BLaER1 treated with 17β-estradiol and CSF1 and Interleukin-3, amounts not matched to agents 10 nM and 100 nM (cell line): ENCODE data around the gene SLC6A9.
A peak's percentile ranks its signal among the peaks of the same experiment; 100 is the strongest.

ENCODE experiments used
- H3K27ac ChIP-seq, 11 experiments: shearing (Covaris generic); formaldehyde crosslinking; 2 replicates each; pipeline ENCODE4 v1.8.1; 2022
- H3K27me3 ChIP-seq, 11 experiments: shearing (Covaris generic); formaldehyde crosslinking; 2 replicates each; pipeline ENCODE4 v1.8.1; 2022
- H3K36me3 ChIP-seq, 11 experiments: shearing (Covaris generic); formaldehyde crosslinking; 2 replicates each; pipeline ENCODE4 v1.8.1; 2022
- H3K4me1 ChIP-seq, 10 experiments: shearing (Covaris generic); formaldehyde crosslinking; 2 replicates each; pipeline ENCODE4 v1.8.1; 2022
- H3K4me2 ChIP-seq, 11 experiments: shearing (Covaris generic); formaldehyde crosslinking; 2 replicates each; pipeline ENCODE4 v1.8.1; 2022
- H3K4me3 ChIP-seq, 10 experiments: shearing (Covaris generic); formaldehyde crosslinking; 2 replicates each; pipeline ENCODE4 v1.8.1; 2022
- H3K9ac ChIP-seq, 11 experiments: shearing (Covaris generic); formaldehyde crosslinking; 2 replicates each; pipeline ENCODE4 v1.8.1; 2022
- H3K9me3 ChIP-seq, 11 experiments: shearing (Covaris generic); formaldehyde crosslinking; replicated peaks in 1 of 11; 2 replicates each; pipeline ENCODE4 v1.8.1; 2022
- H4K20me1 ChIP-seq, 11 experiments: shearing (Covaris generic); formaldehyde crosslinking; 2 replicates each; pipeline ENCODE4 v1.8.1; 2022
- Cebpa-rat ChIP-seq, 11 experiments: shearing (Covaris generic); IDR thresholded peaks; 2 replicates each; pipeline ENCODE4 v1.8.1; 2022

Gene SLC6A9

GRCh38 chr1:43994071-43994470, 37.2 kb downstream of the SLC6A9 start:
- no peak overlapping the region; a peak in 1 of 22 replicates for H3K27ac ChIP-seq
- H3K27me3 ChIP-seq: no peaks in the 10 kb centered on the region
- H3K4me1 ChIP-seq: peaks cover 39 to 65% (median 60%) of the 10 kb centered on the region in 10 experiments
- peaks cover 0 to 14% (median 0%) of the 10 kb centered on the region in 11 experiments; a peak in 3 of 22 replicates for H4K20me1 ChIP-seq
- no peak overlapping the region for H3K4me3 ChIP-seq
- peak overlapping the region in 10 of 11 experiments; percentile 16 to 99 (median 85); a peak in 11 of 22 replicates for H3K4me2 ChIP-seq
- H3K36me3 ChIP-seq: no peaks in the 10 kb centered on the region
- H3K9me3 ChIP-seq: no peaks in the 10 kb centered on the region
- H3K9ac ChIP-seq: no peak overlapping the region
- TF ChIP-seq Cebpa-rat (IDR thresholded peaks at IDR 0.05): no peak

GRCh38 chr1:43993206-43993914, 37.9 kb downstream of the SLC6A9 start:
- no peak for TF ChIP-seq Cebpa-rat (IDR thresholded peaks at IDR 0.05)
- Histone ChIP-seq H3K4me3 (no peak overlapping the region), H3K9me3 (no peaks in the 10 kb centered on the region), H3K27ac (no peak overlapping the region), H4K20me1 (peaks cover 0 to 14% (median 0%) of the 10 kb centered on the region in 11 experiments; a peak in 3 of 22 replicates), H3K27me3 (no peaks in the 10 kb centered on the region), H3K9ac (peak overlapping the region in 3 of 11 experiments; percentile 78 to 82 (median 79); a peak in 2 of 22 replicates), H3K4me2 (peak overlapping the region; percentile 16 to 99 (median 96); a peak in 17 of 22 replicates), H3K4me1 (peaks cover 39 to 63% (median 58%) of the 10 kb centered on the region in 10 experiments), H3K36me3 (no peaks in the 10 kb centered on the region)

- Histone ChIP-seq H3K36me3 (peaks cover 0 to 7% (median 3%) of the 10 kb centered on the region in 11 experiments; a peak in 6 of 22 replicates), H3K9me3 (no peaks in the 10 kb centered on the region), H3K4me3 (peak overlapping the region; percentile 70 to 82 (median 73)), H3K9ac (peak overlapping the region; percentile 63 to 82 (median 77); a peak in 21 of 22 replicates), H3K4me1 (peaks cover 39 to 63% (median 58%) of the 10 kb centered on the region in 10 experiments), H4K20me1 (peaks cover 0 to 14% (median 0%) of the 10 kb centered on the region in 11 experiments; a peak in 3 of 22 replicates), H3K27ac (peak overlapping the region in 7 of 11 experiments; percentile 51 to 78 (median 59); a peak in 13 of 22 replicates), H3K27me3 (no peaks in the 10 kb centered on the region), H3K4me2 (peak overlapping the region; percentile 77 to 99 (median 96))
- TF ChIP-seq Cebpa-rat (IDR thresholded peaks at IDR 0.05): no peak
Observed at GRCh38 chr1:43992232-43992995, 38.8 kb downstream of the SLC6A9 start.

DNA sequence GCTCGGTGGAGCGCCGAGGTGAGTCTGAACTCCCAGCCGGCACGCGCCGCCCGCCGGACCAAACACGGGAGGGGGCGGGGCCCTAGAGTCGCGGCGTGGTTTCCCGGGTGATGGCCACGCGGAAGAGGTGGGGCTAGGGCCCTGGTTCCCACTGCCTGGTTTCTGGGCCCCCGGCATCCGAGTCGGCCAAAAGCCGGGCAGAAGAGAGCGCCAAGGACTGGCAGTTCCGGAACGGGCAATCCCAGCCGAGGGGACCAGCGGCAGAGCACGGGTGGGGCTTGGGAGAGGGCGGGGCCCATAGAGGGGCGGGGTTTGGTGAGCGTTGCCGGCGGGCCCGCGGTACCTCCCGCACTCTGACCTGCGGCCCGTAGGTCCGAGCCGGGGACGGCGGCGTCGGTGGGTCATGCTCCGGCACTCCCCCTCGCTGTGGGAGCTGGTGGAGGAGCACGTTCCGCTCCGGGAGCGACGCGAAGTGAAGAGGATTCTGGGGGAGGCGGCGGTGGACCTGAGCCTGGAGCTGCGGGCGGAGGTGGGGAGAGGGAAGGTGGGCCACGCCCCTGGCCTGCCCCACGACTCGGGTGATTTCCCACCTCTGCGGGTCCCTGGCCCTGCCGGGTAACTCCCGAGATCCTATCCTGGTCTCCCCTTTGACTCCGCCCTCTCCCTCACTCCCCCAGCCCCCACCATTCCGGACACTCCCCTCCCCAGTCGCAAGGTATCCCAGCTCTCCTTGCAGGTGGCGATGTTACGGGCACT, 39.6 kb downstream of the SLC6A9 start, which contains the start of gene CCDC24:
CCDC24 (plus strand) TSS at position 124 of the 756 bp plus-strand sequence; CDS start at position 404, 280 bp downstream.
- H4K20me1 ChIP-seq: peaks cover 0 to 14% (median 0%) of the 10 kb centered on the region in 11 experiments; a peak in 4 of 22 replicates
- peak within 1 kb of the TSS; percentile 43 to 78 (median 59); a peak in 21 of 22 replicates for H3K27ac ChIP-seq
- H3K27me3 ChIP-seq: no peaks in the 10 kb centered on the region
- no peak for TF ChIP-seq Cebpa-rat (IDR thresholded peaks at IDR 0.05)
- H3K4me2 ChIP-seq: peak within 1 kb of the TSS; percentile 77 to 99 (median 96)
- H3K36me3 ChIP-seq: peaks cover 0 to 14% (median 10%) of the 10 kb centered on the region in 11 experiments; a peak in 16 of 22 replicates
- peak within 1 kb of the TSS; percentile 63 to 82 (median 77) for H3K9ac ChIP-seq
- H3K4me1 ChIP-seq: peaks cover 39 to 61% (median 57%) of the 10 kb centered on the region in 10 experiments
- no peaks in the 10 kb centered on the region for H3K9me3 ChIP-seq
- peak within 1 kb of the TSS; percentile 70 to 82 (median 73) for H3K4me3 ChIP-seq

DNA sequence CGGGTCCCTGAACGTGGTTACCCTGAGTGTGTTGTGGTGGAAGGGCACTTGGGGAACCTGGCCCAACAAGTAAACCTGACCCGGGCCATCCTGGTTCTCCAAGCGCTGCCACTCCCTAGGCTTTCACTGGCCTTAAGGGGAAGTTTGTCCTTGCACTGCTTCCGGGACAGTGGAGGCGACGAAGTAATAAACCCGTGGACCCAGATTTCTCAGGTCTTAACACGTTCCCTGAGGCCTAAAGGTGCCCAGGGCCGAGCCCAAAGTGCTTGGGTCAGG, 40.1 kb downstream of the SLC6A9 start:
- Histone ChIP-seq H4K20me1 (peaks cover 0 to 12% (median 0%) of the 10 kb centered on the region in 11 experiments; a peak in 4 of 22 replicates), H3K27me3 (no peaks in the 10 kb centered on the region), H3K9ac (peak overlapping the region; percentile 63 to 82 (median 77)), H3K4me1 (peaks cover 39 to 56% (median 52%) of the 10 kb centered on the region in 10 experiments), H3K27ac (peak overlapping the region; percentile 43 to 78 (median 59); a peak in 21 of 22 replicates), H3K4me2 (peak overlapping the region; percentile 77 to 99 (median 96)), H3K9me3 (no peaks in the 10 kb centered on the region), H3K36me3 (peaks cover 0 to 19% (median 15%) of the 10 kb centered on the region in 11 experiments; a peak in 20 of 22 replicates), H3K4me3 (peak overlapping the region; percentile 70 to 82 (median 73))
- no peak for TF ChIP-seq Cebpa-rat (IDR thresholded peaks at IDR 0.05)

GRCh38 chr1:43990271-43991199, 40.7 kb downstream of the SLC6A9 start:
- peak overlapping the region; percentile 43 to 78 (median 59); a peak in 18 of 22 replicates for H3K27ac ChIP-seq
- peaks cover 0 to 25% (median 21%) of the 10 kb centered on the region in 11 experiments; a peak in 21 of 22 replicates for H3K36me3 ChIP-seq
- H4K20me1 ChIP-seq: peaks cover 0 to 10% (median 0%) of the 10 kb centered on the region in 11 experiments; a peak in 5 of 22 replicates
- H3K9ac ChIP-seq: peak overlapping the region; percentile 63 to 82 (median 77)
- H3K4me3 ChIP-seq: peak overlapping the region; percentile 70 to 82 (median 73)
- no peak for TF ChIP-seq Cebpa-rat (IDR thresholded peaks at IDR 0.05)
- H3K9me3 ChIP-seq: no peaks in the 10 kb centered on the region
- H3K27me3 ChIP-seq: no peaks in the 10 kb centered on the region
- H3K4me2 ChIP-seq: peak overlapping the region; percentile 77 to 99 (median 96)
- peaks cover 36 to 50% (median 46%) of the 10 kb centered on the region in 10 experiments for H3K4me1 ChIP-seq

DNA sequence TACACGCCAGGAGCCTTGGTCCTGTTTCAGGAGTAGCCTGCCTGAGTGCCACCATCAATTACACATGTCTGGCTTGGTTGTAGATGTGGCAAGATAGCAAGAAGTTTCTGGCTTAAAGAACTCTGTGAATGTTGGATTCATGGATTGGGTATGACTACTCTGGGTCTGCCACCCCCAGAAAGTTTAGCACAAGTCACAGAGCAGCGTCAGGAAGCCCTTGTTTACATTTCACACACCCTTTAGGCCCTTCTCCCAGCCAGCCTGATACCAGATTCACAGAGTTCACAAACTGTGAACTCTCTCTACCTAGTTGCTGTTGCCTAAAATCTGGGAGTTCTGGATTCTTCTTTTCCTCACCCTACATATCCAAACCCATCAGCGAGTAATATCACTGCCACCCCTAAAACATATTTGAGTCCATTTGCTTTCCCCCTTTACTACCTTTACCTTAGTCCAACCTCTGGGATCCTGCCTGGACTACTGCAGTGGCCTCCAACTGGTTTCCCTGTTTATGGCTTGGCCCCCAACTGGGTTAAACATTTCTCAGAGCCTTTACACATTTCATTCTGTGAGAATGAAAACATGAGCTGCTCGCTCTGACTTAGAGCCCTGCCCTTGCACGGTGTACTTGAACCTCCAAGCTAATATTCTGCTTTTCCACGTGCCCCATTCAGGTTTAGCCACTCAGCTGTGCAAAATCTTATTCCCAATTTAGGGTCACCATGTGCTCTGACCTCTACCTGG, 43.9 kb downstream of the SLC6A9 start:
- no peak overlapping the region for H3K4me3 ChIP-seq
- no peaks in the 10 kb centered on the region for H3K27me3 ChIP-seq
- no peak for TF ChIP-seq Cebpa-rat (IDR thresholded peaks at IDR 0.05)
- H3K9me3 ChIP-seq: no peaks in the 10 kb centered on the region
- peaks cover 5 to 55% (median 46%) of the 10 kb centered on the region in 11 experiments; a peak in 21 of 22 replicates for H3K36me3 ChIP-seq
- no peak overlapping the region for H3K27ac ChIP-seq
- H3K4me2 ChIP-seq: no peak overlapping the region
- H4K20me1 ChIP-seq: peaks cover 0 to 37% (median 19%) of the 10 kb centered on the region in 11 experiments; a peak in 14 of 22 replicates
- H3K4me1 ChIP-seq: peaks cover 14 to 28% (median 24%) of the 10 kb centered on the region in 10 experiments
- no peak overlapping the region for H3K9ac ChIP-seq
